HG02981 (cell line): ENCODE results near the gene HARBI1.

Source experiments
- ATAC-seq: cut with Tn5 transposase; IDR thresholded peaks from one replicate; pipeline ENCODE4 v1.9.1; 2021; ENCODE audit warnings: mild to moderate bottlenecking, moderate library complexity; ENCODE audit not compliant: unreplicated experiment

Gene HARBI1, protein sequence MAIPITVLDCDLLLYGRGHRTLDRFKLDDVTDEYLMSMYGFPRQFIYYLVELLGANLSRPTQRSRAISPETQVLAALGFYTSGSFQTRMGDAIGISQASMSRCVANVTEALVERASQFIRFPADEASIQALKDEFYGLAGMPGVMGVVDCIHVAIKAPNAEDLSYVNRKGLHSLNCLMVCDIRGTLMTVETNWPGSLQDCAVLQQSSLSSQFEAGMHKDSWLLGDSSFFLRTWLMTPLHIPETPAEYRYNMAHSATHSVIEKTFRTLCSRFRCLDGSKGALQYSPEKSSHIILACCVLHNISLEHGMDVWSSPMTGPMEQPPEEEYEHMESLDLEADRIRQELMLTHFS

DNA sequence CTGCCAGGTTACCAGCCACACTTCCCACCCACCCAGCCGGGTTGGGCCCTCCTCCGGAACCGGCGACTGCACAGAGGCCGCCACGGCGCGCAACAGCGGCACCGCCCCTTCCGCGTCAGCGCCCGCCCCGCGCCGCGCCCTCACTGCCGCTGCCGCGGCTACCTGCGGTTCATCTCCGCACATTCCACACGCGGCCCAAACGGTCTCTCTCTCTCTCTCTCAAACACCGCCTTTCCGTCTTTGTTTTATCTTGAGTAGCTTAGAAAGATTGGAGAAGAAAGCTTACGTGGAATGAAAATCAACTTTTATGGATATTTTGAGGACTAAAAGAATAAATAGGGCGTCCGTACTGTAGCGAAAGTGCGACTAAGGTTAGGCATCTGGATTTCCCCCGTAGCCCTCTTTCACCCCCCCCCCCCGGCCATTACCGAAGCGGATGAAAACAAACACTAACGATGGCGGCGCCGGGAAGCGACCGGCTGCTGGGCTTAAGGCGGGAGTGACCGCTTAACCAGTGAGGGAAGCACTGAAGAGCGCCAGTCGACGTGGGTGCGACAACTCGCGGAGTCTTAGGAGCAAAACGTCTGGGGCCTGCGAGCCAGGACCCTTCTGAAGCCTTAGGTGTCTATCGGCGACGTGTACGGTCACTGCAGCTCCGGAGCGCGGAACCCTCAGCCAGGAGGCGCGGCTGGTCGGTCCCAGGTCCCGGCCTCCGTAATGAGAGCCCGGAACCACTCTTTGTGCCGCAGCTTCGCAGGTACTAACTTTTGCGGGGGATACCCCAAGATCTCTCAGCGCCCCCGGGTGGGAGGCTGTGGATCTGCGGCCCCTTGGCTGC, at the start of gene HARBI1, which contains the start of gene ATG13:
Gene HARBI1, minus strand, starts transcription at position 94 of the 838 bp plus-strand sequence. CDS start 990 bp downstream, outside the sequence.
Gene ATG13, plus strand, starts transcription at position 420 of the 838 bp plus-strand sequence. CDS start 26,739 bp downstream, outside the sequence.
- peak; percentile 95 for ATAC-seq

DNA sequence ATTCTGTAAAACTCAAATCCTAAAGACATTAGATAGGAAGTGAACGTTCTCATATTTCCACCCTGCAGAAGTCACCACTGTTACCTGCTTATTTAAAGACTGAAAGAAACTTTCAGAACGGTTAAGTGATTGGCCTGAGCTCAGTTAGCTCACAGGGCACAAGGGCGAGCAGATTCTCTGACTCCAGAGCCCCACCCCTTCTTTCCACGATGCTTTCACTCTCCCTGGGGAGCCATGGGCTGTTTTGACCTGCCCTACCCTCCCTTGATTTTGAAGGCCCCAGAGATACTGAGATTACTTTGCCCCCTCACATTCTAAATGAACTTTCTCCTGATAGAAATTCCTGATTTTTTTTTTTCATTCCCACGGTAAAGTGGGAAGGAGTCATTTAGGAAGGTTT, 49.5 kb upstream of the HARBI1 start:
- ATAC-seq, result no peak

DNA sequence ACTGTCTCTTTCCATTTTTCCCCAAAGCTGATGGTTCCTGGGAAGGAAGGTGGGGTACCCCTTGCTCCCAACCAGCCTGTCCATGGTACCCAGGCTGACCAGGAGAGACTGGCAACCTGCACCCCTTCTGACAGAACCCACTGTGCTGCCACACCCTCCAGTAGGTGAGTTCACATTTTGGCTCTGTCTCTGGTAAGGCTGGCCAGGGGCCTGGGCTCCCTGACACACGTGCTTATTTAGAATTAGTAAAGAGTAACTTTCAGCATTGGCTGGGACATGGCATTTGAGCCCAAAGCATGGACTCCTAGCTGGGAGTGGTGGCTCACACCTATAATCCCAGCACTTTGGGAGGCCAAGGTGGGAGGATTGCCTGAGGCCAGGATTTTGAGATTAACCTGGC, 48.3 kb upstream of the HARBI1 start:
- no peak for ATAC-seq

DNA sequence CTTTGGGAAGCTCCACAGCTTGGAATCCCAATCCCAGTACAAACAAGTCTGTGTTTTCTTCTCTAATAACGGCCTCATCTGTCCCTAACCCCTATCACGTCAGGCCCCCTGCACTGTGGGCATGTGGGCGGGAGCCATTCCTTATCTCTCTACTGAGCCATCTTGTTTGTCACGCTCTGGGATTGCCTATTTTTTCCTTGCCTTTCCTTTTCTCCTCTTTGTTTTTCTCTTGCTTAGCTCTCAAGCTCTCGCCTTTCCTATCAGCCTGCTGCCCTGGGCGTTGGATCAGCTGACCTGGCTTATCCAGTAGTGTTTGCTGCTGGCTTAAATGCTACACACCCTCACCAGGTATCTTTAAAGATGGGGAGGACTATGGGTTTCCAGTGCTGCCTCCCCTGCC, 47.6 kb upstream of the HARBI1 start:
- ATAC-seq, result no peak

GRCh38 chr11:46663277-46663940, 46.4 kb upstream of the HARBI1 start:
- ATAC-seq, result no peak

- no peak for ATAC-seq
Observed at GRCh38 chr11:46662366-46662765, 45.3 kb upstream of the HARBI1 start.

- ATAC-seq, result no peak
Observed at GRCh38 chr11:46661836-46662235, 44.8 kb upstream of the HARBI1 start.

- no peak for ATAC-seq
Observed at GRCh38 chr11:46659908-46660307, 42.9 kb upstream of the HARBI1 start.

DNA sequence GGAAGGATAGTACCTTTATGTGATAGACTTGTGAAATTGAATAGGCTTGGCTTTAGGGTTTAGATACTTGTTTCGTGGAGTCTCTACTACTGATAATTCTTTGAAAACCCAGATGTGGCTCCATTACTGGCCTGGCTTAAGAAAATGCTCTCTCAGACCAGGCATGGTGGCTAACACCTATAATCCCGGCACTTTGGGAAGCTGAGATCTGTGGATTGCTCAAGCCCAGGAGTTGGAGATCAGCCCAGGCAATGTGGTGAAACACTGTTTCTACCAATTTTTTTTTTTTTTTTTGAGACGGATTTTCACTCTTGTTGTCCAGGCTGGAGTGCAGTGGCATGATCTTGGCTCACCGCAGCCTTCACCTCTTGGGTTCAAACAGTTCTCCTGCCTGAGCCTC, 41.2 kb upstream of the HARBI1 start:
- ATAC-seq, result no peak

GRCh38 chr11:46657186-46657585, 40.2 kb upstream of the HARBI1 start:
- ATAC-seq, result no peak

- no peak for ATAC-seq
Observed at GRCh38 chr11:46655631-46656030, 38.6 kb upstream of the HARBI1 start.

GRCh38 chr11:46649180-46649738, 32.2 kb upstream of the HARBI1 start:
- no peak for ATAC-seq

GRCh38 chr11:46643986-46644385, 27.0 kb upstream of the HARBI1 start:
- no peak for ATAC-seq

GRCh38 chr11:46643531-46643930, 26.5 kb upstream of the HARBI1 start:
- ATAC-seq, result no peak

- no peak for ATAC-seq
Observed at GRCh38 chr11:46642627-46643335, 25.8 kb upstream of the HARBI1 start.

DNA sequence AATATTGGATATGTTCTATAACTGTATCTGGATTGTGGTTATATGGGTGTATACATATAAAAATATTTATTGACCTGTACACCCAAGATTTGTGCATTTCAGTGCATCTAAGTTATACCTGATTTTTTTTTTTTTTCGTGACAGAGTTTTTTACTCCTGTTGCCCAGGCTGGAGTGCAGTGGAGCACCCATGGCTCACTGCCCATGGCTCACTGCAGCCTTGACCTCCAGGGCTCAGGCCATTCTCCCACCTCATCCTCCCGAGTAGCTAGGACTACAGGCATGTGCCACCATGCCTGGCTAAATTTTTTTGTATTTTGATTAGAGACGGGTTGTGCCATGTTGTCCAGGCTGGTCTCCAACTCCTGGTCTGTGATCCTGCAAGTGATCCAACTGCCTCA, 24.6 kb upstream of the HARBI1 start:
- no peak for ATAC-seq

DNA sequence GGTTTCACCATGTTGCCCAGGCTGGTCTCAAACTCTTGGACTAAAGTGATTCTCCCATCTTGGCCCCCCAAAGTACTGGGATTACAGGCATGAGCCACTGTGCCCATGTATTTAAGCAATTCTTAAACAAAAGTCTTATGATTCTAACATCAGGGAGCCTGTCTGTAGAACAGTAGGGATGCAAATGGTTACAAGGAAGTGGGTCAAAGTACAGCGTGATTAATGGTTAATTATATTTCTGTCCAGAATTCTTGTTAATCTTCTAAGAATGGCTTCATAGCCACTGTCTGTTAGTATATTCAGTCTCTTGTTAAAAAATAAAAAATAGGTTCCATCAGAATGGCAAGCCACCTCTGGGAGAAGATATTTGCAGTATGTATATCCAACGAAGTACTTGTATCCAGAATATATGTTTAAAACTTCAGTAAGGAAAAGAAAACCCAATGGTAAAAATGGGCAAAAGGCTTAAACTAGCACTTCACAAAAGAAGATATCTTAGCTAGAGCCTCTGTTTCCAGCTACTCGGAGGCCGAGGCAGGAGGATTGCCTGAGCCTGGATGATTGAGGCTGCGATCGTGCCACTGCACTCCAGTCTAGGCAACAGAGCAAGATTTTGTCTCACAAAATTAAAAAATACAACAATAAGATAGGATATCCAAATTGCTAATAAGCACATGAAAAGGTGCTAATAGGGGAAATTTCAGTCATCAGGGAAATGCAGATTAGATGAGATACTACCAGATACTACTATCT, 23.2 kb upstream of the HARBI1 start:
- no peak for ATAC-seq

GRCh38 chr11:46639197-46639839, 22.3 kb upstream of the HARBI1 start:
- ATAC-seq, result no peak

DNA sequence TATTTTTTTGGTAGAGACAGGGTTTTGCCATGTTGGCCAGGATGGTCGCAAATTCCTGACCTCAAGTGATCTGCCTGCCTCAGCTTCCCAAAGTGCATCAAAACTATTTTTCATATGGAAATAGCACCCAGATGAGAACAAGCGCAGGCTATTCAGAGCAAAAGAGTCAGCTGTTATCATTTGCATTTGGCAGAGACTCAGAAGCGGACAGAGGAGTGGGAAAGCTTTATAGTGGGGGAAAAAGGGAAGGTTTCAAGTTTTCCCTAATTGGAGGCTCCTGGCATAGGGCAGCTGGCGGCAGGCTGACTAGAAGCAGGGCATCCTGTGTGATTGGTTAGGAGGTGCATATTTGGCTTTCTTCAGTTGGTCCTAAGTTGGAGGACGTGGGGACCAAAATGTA, 20.5 kb upstream of the HARBI1 start:
- no peak for ATAC-seq
